GM20000 (cell line): ENCODE data around the gene COL20A1.

ENCODE experiments used
- DNase-seq: peaks from one replicate; pipeline ENCODE4 v3.0.0; 2012; ENCODE audit warnings: low spot score
- CTCF ChIP-seq: IDR thresholded peaks from 2 replicates; pipeline ENCODE4 v1.5.1; 2012; ENCODE audit warnings: mild to moderate bottlenecking, control low read depth; ENCODE audit errors: extremely low read depth, missing control alignments

COL20A1 gene

GRCh38 chr20:63274381-63275228, 18.4 kb upstream of the COL20A1 start:
- TF ChIP-seq CTCF: no peak
- no peak for DNase-seq

- no peak for DNase-seq
- TF ChIP-seq CTCF: no peak
Measured at GRCh38 chr20:63275825-63276224, 17.2 kb upstream of the COL20A1 start.

- no peak for DNase-seq
- no peak for TF ChIP-seq CTCF
Measured at GRCh38 chr20:63276956-63277355, 16.0 kb upstream of the COL20A1 start.

GRCh38 chr20:63277466-63278272, 15.3 kb upstream of the COL20A1 start:
- no peak for TF ChIP-seq CTCF
- no peak for DNase-seq

- TF ChIP-seq CTCF: no peak
Measured at GRCh38 chr20:63278661-63279060, 14.3 kb upstream of the COL20A1 start.

GRCh38 chr20:63279931-63280330, 13.1 kb upstream of the COL20A1 start:
- DNase-seq: no peak
- no peak for TF ChIP-seq CTCF

More at GRCh38 chr20:63278661-63279060, 14.3 kb upstream of the COL20A1 start:
- no peak for DNase-seq

GRCh38 chr20:63280371-63280770, 12.6 kb upstream of the COL20A1 start:
- no peak for TF ChIP-seq CTCF
- no peak for DNase-seq
